ENCODE measurements around the gene DYRK1A.

DYRK1A gene

GRCh38 chr21:37574316-37574715, 207.7 kb downstream of the DYRK1A start:
- DNase-seq: no peak

GRCh38 chr21:37574751-37575150, 208.2 kb downstream of the DYRK1A start:
- DNase-seq: no peak

- no peak for DNase-seq
Observed at GRCh38 chr21:37575580-37575979, 209.0 kb downstream of the DYRK1A start.
